ENCODE measurements around the gene EIF2D.

Gene EIF2D

GRCh38 chr1:206609229-206609991 lies 2.9 kb downstream of the EIF2D start:
- H3K4me3 ChIP-seq (replicated peaks; ENCODE audit: low read depth, low read length): no peak overlapping the region
- peak; percentile 27 for DNase-seq (ENCODE audit: low read depth)
- TF ChIP-seq CTCF (IDR thresholded peaks at IDR 0.05; ENCODE audit: low read length, missing control alignments): no peak

- DNase-seq (ENCODE audit: low read depth): peak; percentile 66
- TF ChIP-seq CTCF (IDR thresholded peaks at IDR 0.05; ENCODE audit: low read length, missing control alignments): peak; percentile 89
- no peak overlapping the region for H3K4me3 ChIP-seq (replicated peaks; ENCODE audit: low read depth, low read length)
Measured at GRCh38 chr1:206608108-206608698, 4.1 kb downstream of the EIF2D start.

GRCh38 chr1:206606867-206607266 lies 5.4 kb downstream of the EIF2D start:
- peak; percentile 59 for TF ChIP-seq CTCF (IDR thresholded peaks at IDR 0.05; ENCODE audit: low read length, missing control alignments)
- DNase-seq (ENCODE audit: low read depth): peak; percentile 49
- H3K4me3 ChIP-seq (replicated peaks; ENCODE audit: low read depth, low read length): no peak overlapping the region

GRCh38 chr1:206604861-206605260 lies 7.4 kb downstream of the EIF2D start:
- TF ChIP-seq CTCF (IDR thresholded peaks at IDR 0.05; ENCODE audit: low read length, missing control alignments): no peak
- DNase-seq (ENCODE audit: low read depth): no peak
- H3K4me3 ChIP-seq (replicated peaks; ENCODE audit: low read depth, low read length): no peak overlapping the region

- no peak for DNase-seq (ENCODE audit: low read depth)
- TF ChIP-seq CTCF (IDR thresholded peaks at IDR 0.05; ENCODE audit: low read length, missing control alignments): no peak
- H3K4me3 ChIP-seq (replicated peaks; ENCODE audit: low read depth, low read length): no peak overlapping the region
Measured at GRCh38 chr1:206600527-206600926, 11.7 kb downstream of the EIF2D start.

- DNase-seq (ENCODE audit: low read depth): no peak
- no peak overlapping the region for H3K4me3 ChIP-seq (replicated peaks; ENCODE audit: low read depth, low read length)
- TF ChIP-seq CTCF (IDR thresholded peaks at IDR 0.05; ENCODE audit: low read length, missing control alignments): no peak
Measured at GRCh38 chr1:206596319-206596666, 16.0 kb downstream of the EIF2D start.
